Panc1 (cell line): ENCODE measurements around the gene SCN10A.

Experiments
- POLR2AphosphoS5 ChIP-seq: IDR thresholded peaks from 2 replicates; pipeline ENCODE4 v1.6.1; 2012; ENCODE audit warnings: mild to moderate bottlenecking, low read depth, low read length, moderate library complexity
- REST ChIP-seq, 2 experiments: IDR thresholded peaks; 2 replicates each; pipeline ENCODE4 v1.6.1; 2011 to 2012; ENCODE audit warnings: low read depth in 2 of 2, control low read depth in 1 of 2, low read length in 1 of 2, mild to moderate bottlenecking in 1 of 2, moderate library complexity in 1 of 2; ENCODE audit not compliant: insufficient read depth in 1 of 2
- SIN3A ChIP-seq: IDR thresholded peaks from 2 replicates; pipeline ENCODE4 v1.6.1; 2012; ENCODE audit warnings: low read depth, mild to moderate bottlenecking, low read length, moderate library complexity, borderline replicate concordance; ENCODE audit not compliant: insufficient read depth
- TCF7L2 ChIP-seq: IDR thresholded peaks from 2 replicates; pipeline ENCODE4 v1.6.1; 2011; ENCODE audit warnings: mild to moderate bottlenecking, low read depth, low read length, inconsistent platforms
- TF ChIP-seq, protein P1 (sequence below): fragments of 450-650 bp; IDR thresholded peaks from 2 replicates; pipeline ENCODE4 v1.5.1; 2017; ENCODE audit warnings: mild to moderate bottlenecking

DNA sequence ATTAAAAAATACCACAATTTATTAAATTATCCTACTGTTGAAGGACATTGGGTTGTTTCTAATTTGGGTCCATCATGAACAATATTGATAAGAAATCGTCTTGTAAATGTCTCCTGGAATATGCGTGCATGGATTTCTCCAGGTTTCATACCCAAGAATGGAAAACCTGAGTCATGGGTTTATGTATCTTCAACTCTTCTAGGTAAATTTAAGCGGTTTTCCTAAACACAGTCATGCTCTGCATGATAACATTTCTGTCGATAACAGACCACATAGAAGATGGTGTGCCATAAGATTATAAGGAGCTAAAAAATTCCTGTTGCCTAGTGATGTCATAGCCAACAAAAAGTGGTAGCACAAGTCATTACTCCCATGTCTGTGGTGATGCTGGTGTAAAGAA, 126.7 kb downstream of the SCN10A start:
- TF ChIP-seq, protein P1, sequence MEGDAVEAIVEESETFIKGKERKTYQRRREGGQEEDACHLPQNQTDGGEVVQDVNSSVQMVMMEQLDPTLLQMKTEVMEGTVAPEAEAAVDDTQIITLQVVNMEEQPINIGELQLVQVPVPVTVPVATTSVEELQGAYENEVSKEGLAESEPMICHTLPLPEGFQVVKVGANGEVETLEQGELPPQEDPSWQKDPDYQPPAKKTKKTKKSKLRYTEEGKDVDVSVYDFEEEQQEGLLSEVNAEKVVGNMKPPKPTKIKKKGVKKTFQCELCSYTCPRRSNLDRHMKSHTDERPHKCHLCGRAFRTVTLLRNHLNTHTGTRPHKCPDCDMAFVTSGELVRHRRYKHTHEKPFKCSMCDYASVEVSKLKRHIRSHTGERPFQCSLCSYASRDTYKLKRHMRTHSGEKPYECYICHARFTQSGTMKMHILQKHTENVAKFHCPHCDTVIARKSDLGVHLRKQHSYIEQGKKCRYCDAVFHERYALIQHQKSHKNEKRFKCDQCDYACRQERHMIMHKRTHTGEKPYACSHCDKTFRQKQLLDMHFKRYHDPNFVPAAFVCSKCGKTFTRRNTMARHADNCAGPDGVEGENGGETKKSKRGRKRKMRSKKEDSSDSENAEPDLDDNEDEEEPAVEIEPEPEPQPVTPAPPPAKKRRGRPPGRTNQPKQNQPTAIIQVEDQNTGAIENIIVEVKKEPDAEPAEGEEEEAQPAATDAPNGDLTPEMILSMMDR, result no peak
- TF ChIP-seq REST (IDR thresholded peaks at IDR 0.05; ENCODE audit: insufficient read depth in 1 of 2, low read depth in 2 of 2, low read length in 1 of 2) (no peak), POLR2AphosphoS5 (no peak), SIN3A (no peak), TCF7L2 (no peak)
